ENCODE results near the gene CDKL2.

Gene CDKL2

GRCh38 chr4:75530556-75531322 is 99.6 kb downstream of the CDKL2 start:
- TF ChIP-seq TAF1 (IDR thresholded peaks at IDR 0.05; ENCODE audit: low read depth) (no peak), YY1 (IDR thresholded peaks at IDR 0.05; ENCODE audit: low read depth) (no peak), FOXM1 (IDR thresholded peaks at IDR 0.05; ENCODE audit: borderline replicate concordance, low read depth) (no peak), CEBPB (IDR thresholded peaks at IDR 0.05) (no peak), MAX (IDR thresholded peaks at IDR 0.05) (no peak), RAD21 (IDR thresholded peaks at IDR 0.05; ENCODE audit: low read depth) (no peak)
